Brain microvascular endothelial cell (primary cell): Measurements from ENCODE around the gene DOCK4.

Source experiments
- DNase-seq: peaks from one replicate; pipeline ENCODE4 v3.0.0-alpha.2; 2020
- H3K27ac ChIP-seq: fragments of 250-450 bp; sonication (Bioruptor Pico); 2 replicates; pipeline ENCODE4 v1.5.1; 2020; ENCODE audit warnings: mild to moderate bottlenecking, moderate library complexity
- H3K27me3 ChIP-seq: fragments of 250-450 bp; sonication (Bioruptor Pico); replicated peaks from 2 replicates; pipeline ENCODE4 v1.5.1; 2020; ENCODE audit warnings: mild to moderate bottlenecking
- H3K36me3 ChIP-seq: fragments of 250-450 bp; sonication (Bioruptor Pico); replicated peaks from 2 replicates; pipeline ENCODE4 v1.5.1; 2020; ENCODE audit warnings: mild to moderate bottlenecking
- H3K4me3 ChIP-seq: 2 replicates; pipeline ENCODE4 v1.5.1; 2011; ENCODE audit warnings: low read depth, mild to moderate bottlenecking, control low read depth, low read length, moderate library complexity
- CTCF ChIP-seq: IDR thresholded peaks from 2 replicates; pipeline ENCODE4 v1.5.1; 2011; ENCODE audit warnings: low read depth, mild to moderate bottlenecking, moderate library complexity, low read length, control low read depth, inconsistent platforms; ENCODE audit errors: missing control alignments
- in situ Hi-C: cut with HindIII; loops from 2 replicates; pipeline ENCODE4 v1.10.0; 2017; ENCODE audit warnings: low sequenced_read_pairs, low pct_ligation_motif_present

The DOCK4 gene

DNA sequence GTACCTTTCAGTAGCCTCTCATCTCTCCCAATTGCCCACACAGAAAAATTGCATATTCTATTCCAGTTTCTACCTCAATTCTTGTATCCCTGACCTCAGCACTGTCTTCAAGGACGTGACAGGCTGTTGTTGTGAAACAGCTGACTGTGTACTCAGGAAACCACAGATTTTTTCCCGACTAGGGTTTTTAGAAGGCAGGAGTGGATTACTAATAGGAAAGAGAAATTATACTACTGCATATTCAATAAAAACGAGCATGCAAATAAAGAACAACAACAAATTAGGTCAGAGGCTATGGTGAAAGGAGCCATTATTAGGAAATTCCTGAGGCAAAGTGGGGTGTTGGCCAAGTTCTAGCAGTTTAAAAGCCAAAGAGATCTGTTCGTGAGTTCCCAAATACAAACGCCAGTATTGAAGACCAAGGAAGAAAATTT is 93.4 kb downstream of the DOCK4 start:
- peak; percentile 57 for DNase-seq
- no peaks in the 10 kb centered on the region for H3K27me3 ChIP-seq
- no peak overlapping the region for H3K27ac ChIP-seq
- H3K4me3 ChIP-seq = no peak overlapping the region
- H3K36me3 ChIP-seq = no peaks in the 10 kb centered on the region
- in situ Hi-C loops = no loop called here
- no peak for TF ChIP-seq CTCF

- no peak for TF ChIP-seq CTCF
- DNase-seq = no peak
- Histone ChIP-seq H3K27me3 (no peaks in the 10 kb centered on the region), H3K4me3 (no peak overlapping the region), H3K36me3 (no peaks in the 10 kb centered on the region), H3K27ac (no peak overlapping the region)
- in situ Hi-C loops = no loop called here
These were observed 95.5 kb downstream of the DOCK4 start for GRCh38 chr7:112110651-112111050.

DNA sequence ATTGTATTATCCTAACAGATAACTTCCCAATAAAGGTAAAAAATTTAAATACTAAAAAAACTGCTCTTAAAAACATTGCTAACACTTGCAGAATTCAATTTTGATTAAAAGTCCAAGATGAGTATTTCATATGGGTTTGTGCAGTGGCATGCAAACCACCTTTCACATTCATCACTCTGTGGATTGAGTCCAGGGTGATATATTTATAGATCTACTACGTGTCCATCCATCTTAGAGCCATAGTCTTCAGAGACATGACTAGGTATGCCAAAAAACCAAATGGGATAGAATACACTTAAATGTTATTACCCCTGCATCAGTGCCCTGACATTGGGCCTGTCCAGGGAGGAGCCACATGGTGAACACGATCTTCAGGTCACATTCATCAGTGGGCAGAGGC is 96.0 kb downstream of the DOCK4 start:
- TF ChIP-seq CTCF = no peak
- Histone ChIP-seq H3K27me3 (no peaks in the 10 kb centered on the region), H3K4me3 (no peak overlapping the region), H3K36me3 (no peaks in the 10 kb centered on the region), H3K27ac (no peak overlapping the region)
- DNase-seq = no peak
- in situ Hi-C loops = no loop called here

- Histone ChIP-seq H3K36me3 (no peaks in the 10 kb centered on the region), H3K27ac (no peak overlapping the region), H3K27me3 (no peaks in the 10 kb centered on the region), H3K4me3 (no peak overlapping the region)
- DNase-seq = no peak
- in situ Hi-C loops = no loop called here
- no peak for TF ChIP-seq CTCF
These were observed 97.2 kb downstream of the DOCK4 start for GRCh38 chr7:112108981-112109380.

DNA sequence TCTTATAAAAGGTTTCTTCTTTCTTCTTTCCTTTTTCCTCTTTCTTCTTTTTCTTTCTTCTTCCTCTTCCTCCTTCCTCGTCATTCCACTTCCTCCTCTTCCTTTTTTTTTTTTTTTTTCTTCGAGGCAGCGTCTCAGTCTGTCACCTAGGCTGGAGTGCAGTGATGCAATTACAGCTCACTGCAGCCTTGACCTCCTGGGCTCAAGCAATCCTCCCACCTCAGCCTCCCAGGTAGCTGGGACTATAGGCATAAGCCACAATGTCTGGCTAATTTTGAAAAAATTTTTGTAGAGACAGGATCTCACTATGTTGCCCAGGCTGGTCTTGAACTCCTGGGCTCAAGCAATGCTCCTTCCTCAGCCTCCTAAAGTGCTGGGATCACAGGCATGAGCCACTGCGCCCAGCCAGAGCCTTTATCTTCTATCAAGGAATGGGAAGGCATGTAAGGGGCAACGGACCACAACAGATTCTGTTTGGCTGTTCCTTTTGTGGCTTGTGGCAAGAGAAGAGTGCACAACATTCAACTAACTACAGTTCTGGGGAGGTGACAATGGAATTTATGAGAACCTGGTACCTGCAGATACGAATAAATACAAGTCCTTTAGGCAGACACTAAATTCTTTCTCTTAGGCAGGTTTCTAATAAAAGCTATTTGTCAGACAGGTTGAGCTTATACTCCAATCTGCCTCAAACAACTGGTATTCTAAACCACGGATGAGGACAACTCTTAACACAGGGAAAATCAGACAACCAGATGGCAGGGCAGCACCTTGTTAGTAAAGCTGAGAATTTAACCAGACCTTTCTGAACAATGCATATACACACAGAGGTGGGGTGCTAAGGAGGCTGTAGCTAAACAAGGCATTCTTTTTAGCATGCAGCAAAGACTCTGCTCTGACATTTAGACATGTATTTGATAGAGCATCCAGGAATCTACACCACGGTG is 100.3 kb downstream of the DOCK4 start:
- no peaks in the 10 kb centered on the region for H3K36me3 ChIP-seq
- H3K4me3 ChIP-seq = no peak overlapping the region
- no peaks in the 10 kb centered on the region for H3K27me3 ChIP-seq
- H3K27ac ChIP-seq = no peak overlapping the region
- no peak for TF ChIP-seq CTCF
- in situ Hi-C loops = no loop called here
- no peak for DNase-seq

GRCh38 chr7:112104120-112104519 is 102.1 kb downstream of the DOCK4 start:
- Histone ChIP-seq H3K27me3 (no peaks in the 10 kb centered on the region), H3K36me3 (no peaks in the 10 kb centered on the region), H3K27ac (no peak overlapping the region), H3K4me3 (no peak overlapping the region)
- in situ Hi-C loops = no loop called here
- no peak for DNase-seq
- TF ChIP-seq CTCF = no peak
